SU-DHL-6 (cell line): ENCODE measurements around the gene EFNA5.

ENCODE experiments used
- H2AFZ ChIP-seq: fragments of 200-600 bp; sonication (generic); 2 replicates; pipeline ENCODE4 v1.6.1; 2014; ENCODE audit warnings: low read depth, mild to moderate bottlenecking, moderate library complexity, mixed read lengths, antibody characterized with exemption, low read length; ENCODE audit not compliant: severe bottlenecking
- H3F3A ChIP-seq: fragments of 200-600 bp; shearing (Covaris generic); 2 replicates; pipeline ENCODE4 v1.6.0; 2016; ENCODE audit warnings: antibody characterized with exemption, mild to moderate bottlenecking; ENCODE audit not compliant: insufficient read depth
- H3K27ac ChIP-seq: fragments of 200-600 bp; sonication (generic); 2 replicates; pipeline ENCODE4 v1.5.1; 2016; ENCODE audit warnings: low read depth, mild to moderate bottlenecking, low read length, moderate library complexity, mixed read lengths
- H3K27me3 ChIP-seq: fragments of 200-600 bp; sonication (generic), shearing (Covaris generic); 2 replicates; pipeline ENCODE4 v1.6.0; 2014; ENCODE audit warnings: mild to moderate bottlenecking, low read length
- H3K36me3 ChIP-seq: fragments of 200-600 bp; sonication (generic); 2 replicates; pipeline ENCODE4 v1.6.1; 2014; ENCODE audit warnings: mild to moderate bottlenecking, low read length, mixed read lengths
- H3K4me2 ChIP-seq: fragments of 300-600, 200-600 bp; shearing (Covaris generic), sonication (generic); 2 replicates; pipeline ENCODE4 v1.6.0; 2014; ENCODE audit warnings: low read length, low read depth, mild to moderate bottlenecking; ENCODE audit not compliant: poor library complexity, severe bottlenecking
- H3K4me3 ChIP-seq: fragments of 200-600 bp; sonication (generic); 2 replicates; pipeline ENCODE4 v1.5.1; 2014; ENCODE audit warnings: antibody characterized with exemption, low read length, mild to moderate bottlenecking, mixed read lengths; ENCODE audit not compliant: insufficient read depth, poor library complexity, severe bottlenecking
- H3K79me2 ChIP-seq: fragments of 200-600 bp; sonication (generic); 2 replicates; pipeline ENCODE4 v1.6.1; 2014; ENCODE audit warnings: mild to moderate bottlenecking, low read length, moderate library complexity; ENCODE audit not compliant: insufficient read depth
- H3K9ac ChIP-seq: fragments of 200-600 bp; sonication (generic); 2 replicates; pipeline ENCODE4 v1.7.0; 2014; ENCODE audit warnings: mild to moderate bottlenecking, low read length
- H3K9me2 ChIP-seq: fragments of 200-600 bp; sonication (generic); replicated peaks from 2 replicates; pipeline ENCODE4 v1.6.1; 2014; ENCODE audit warnings: low read length; ENCODE audit not compliant: insufficient read depth
- H3K9me3 ChIP-seq: fragments of 200-600 bp; sonication (generic); 2 replicates; pipeline ENCODE4 v1.6.1; 2014; ENCODE audit warnings: low read length, mixed read lengths; ENCODE audit not compliant: insufficient read depth
- H4K20me1 ChIP-seq: fragments of 200-600 bp; sonication (generic); 2 replicates; pipeline ENCODE4 v1.6.1; 2014; ENCODE audit warnings: low read depth, mild to moderate bottlenecking, antibody characterized with exemption, low read length, moderate library complexity, mixed read lengths
- CTCF ChIP-seq: fragments of 200-600 bp; sonication (generic); IDR thresholded peaks from one replicate; pipeline ENCODE4 v1.5.1; 2017; ENCODE audit warnings: antibody characterized with exemption, mild to moderate bottlenecking, low read length, moderate library complexity; ENCODE audit not compliant: insufficient read depth, poor library complexity, severe bottlenecking
- EZH2phosphoT487 ChIP-seq: fragments of 200-600 bp; sonication (generic), shearing (Covaris generic); conservative IDR thresholded peaks from 2 replicates; pipeline ENCODE4 v1.6.1; 2018; ENCODE audit warnings: mild to moderate bottlenecking, antibody characterized with exemption, low read length, moderate library complexity, mixed read lengths

The EFNA5 gene

DNA sequence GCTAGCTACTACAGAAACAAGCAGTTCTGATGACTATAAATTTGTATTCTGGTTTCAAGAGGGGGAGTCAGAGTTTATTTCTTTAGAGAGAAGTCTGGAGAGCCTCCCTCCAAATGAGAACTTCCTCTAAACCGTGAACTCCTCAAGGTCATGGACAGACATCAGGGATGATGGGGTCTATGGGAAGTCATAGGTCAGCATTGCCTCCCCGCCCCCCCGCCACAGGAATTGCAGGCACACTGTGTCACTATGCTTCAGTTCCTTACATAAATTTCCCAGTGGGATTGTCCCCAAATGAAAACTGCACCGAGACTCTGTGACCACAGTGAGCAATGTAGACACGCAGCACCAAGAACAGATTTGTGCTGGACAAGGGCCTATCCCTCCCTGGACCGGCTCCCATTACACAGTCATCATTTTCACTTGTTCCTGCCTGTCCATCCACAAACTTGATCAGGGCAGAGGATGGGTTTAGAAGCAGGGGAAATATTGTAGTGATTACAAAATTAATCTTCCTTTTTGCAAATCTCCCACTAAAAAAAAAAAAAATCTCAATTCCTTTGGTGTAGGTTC is 300.3 kb downstream of the EFNA5 start:
- H3K27me3 ChIP-seq: no peaks in the 10 kb centered on the region
- H3K4me2 ChIP-seq: no peak overlapping the region
- H3K27ac ChIP-seq: no peak overlapping the region
- no peaks in the 10 kb centered on the region for H3K36me3 ChIP-seq
- no peak overlapping the region for H3K9ac ChIP-seq
- H3F3A ChIP-seq: no peaks in the 10 kb centered on the region
- H3K4me3 ChIP-seq: no peak overlapping the region
- no peak overlapping the region for H2AFZ ChIP-seq
- H4K20me1 ChIP-seq: no peaks in the 10 kb centered on the region
- no peaks in the 10 kb centered on the region for H3K79me2 ChIP-seq
- TF ChIP-seq CTCF: no peak
- no peak for TF ChIP-seq EZH2phosphoT487
- no peaks in the 10 kb centered on the region for H3K9me3 ChIP-seq
- H3K9me2 ChIP-seq: no peaks in the 10 kb centered on the region

DNA sequence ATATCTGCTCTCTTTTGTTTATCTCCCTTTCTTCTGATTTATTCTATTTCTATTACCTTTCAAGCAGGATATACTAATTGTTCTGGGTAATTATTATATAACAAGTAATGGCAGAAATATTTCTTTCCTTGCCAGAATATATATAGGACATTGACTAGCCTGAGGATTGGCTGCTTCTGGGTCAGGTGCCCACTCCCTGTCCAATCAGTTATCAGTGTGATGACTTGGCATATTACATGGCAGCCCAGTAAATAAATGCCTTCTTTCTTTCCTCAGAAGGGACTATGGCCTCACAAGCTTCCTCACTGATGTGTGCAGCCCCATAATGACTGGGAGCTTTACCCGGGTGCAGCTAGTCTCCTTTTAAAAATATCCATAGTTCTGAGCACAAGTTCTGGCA is 301.1 kb downstream of the EFNA5 start:
- no peak overlapping the region for H2AFZ ChIP-seq
- H3K27me3 ChIP-seq: no peaks in the 10 kb centered on the region
- no peak for TF ChIP-seq EZH2phosphoT487
- no peak for TF ChIP-seq CTCF
- no peak overlapping the region for H3K4me3 ChIP-seq
- no peak overlapping the region for H3K9ac ChIP-seq
- no peaks in the 10 kb centered on the region for H4K20me1 ChIP-seq
- no peak overlapping the region for H3K27ac ChIP-seq
- H3K36me3 ChIP-seq: no peaks in the 10 kb centered on the region
- H3K4me2 ChIP-seq: no peak overlapping the region
- H3K79me2 ChIP-seq: no peaks in the 10 kb centered on the region
- H3F3A ChIP-seq: no peaks in the 10 kb centered on the region
- no peaks in the 10 kb centered on the region for H3K9me3 ChIP-seq
- H3K9me2 ChIP-seq: no peaks in the 10 kb centered on the region

- H3F3A ChIP-seq: no peaks in the 10 kb centered on the region
- no peaks in the 10 kb centered on the region for H3K36me3 ChIP-seq
- no peaks in the 10 kb centered on the region for H3K79me2 ChIP-seq
- H3K4me2 ChIP-seq: no peak overlapping the region
- no peaks in the 10 kb centered on the region for H3K27me3 ChIP-seq
- no peaks in the 10 kb centered on the region for H3K9me3 ChIP-seq
- H3K4me3 ChIP-seq: no peak overlapping the region
- H3K27ac ChIP-seq: no peak overlapping the region
- H4K20me1 ChIP-seq: no peaks in the 10 kb centered on the region
- H3K9me2 ChIP-seq: no peaks in the 10 kb centered on the region
- H2AFZ ChIP-seq: no peak overlapping the region
- TF ChIP-seq EZH2phosphoT487 (no peak), CTCF (no peak)
- no peak overlapping the region for H3K9ac ChIP-seq
Observed at GRCh38 chr5:107368615-107369014, 302.1 kb downstream of the EFNA5 start.
